Measurements from ENCODE around the gene CYLD.

CYLD gene

GRCh38 chr16:50711862-50712559, 29.9 kb upstream of the CYLD start:
- DNase-seq, result no peak

- DNase-seq, result no peak
These were observed 29.4 kb upstream of the CYLD start for GRCh38 chr16:50712560-50712898.

- DNase-seq, result no peak
These were observed 28.9 kb upstream of the CYLD start for GRCh38 chr16:50712956-50713355.

GRCh38 chr16:50717091-50717490, 24.8 kb upstream of the CYLD start:
- DNase-seq, result no peak

GRCh38 chr16:50717494-50717893, 24.4 kb upstream of the CYLD start:
- DNase-seq, result no peak

GRCh38 chr16:50718061-50718760, 23.7 kb upstream of the CYLD start:
- no peak for DNase-seq

- DNase-seq, result no peak
These were observed 23.0 kb upstream of the CYLD start for GRCh38 chr16:50718761-50719400.

- no peak for DNase-seq
These were observed 22.2 kb upstream of the CYLD start for GRCh38 chr16:50719401-50720337.

GRCh38 chr16:50721549-50722404, 20.1 kb upstream of the CYLD start:
- no peak for DNase-seq

GRCh38 chr16:50722405-50722737, 19.5 kb upstream of the CYLD start:
- no peak for DNase-seq

GRCh38 chr16:50722960-50723359, 18.9 kb upstream of the CYLD start:
- no peak for DNase-seq

GRCh38 chr16:50724306-50724705, 17.6 kb upstream of the CYLD start:
- DNase-seq, result no peak

- no peak for DNase-seq
These were observed 10.5 kb upstream of the CYLD start for GRCh38 chr16:50731130-50731988.

- DNase-seq, result no peak
These were observed 9.7 kb upstream of the CYLD start for GRCh38 chr16:50731989-50732832.

- DNase-seq, result no peak
These were observed 8.4 kb upstream of the CYLD start for GRCh38 chr16:50733468-50733867.

- no peak for DNase-seq
These were observed 6.2 kb upstream of the CYLD start for GRCh38 chr16:50735629-50736122.

GRCh38 chr16:50736448-50736847, 5.4 kb upstream of the CYLD start:
- DNase-seq, result no peak

- no peak for DNase-seq
These were observed 4.4 kb upstream of the CYLD start for GRCh38 chr16:50737420-50737959.

- no peak for DNase-seq
These were observed 2.9 kb upstream of the CYLD start for GRCh38 chr16:50739031-50739430.

- no peak for DNase-seq
These were observed 1.1 kb upstream of the CYLD start for GRCh38 chr16:50740736-50741135.
